HG02943 (cell line): Measurements from ENCODE around the gene RPS19BP1.

Source experiments
- ATAC-seq: cut with Tn5 transposase; IDR thresholded peaks from one replicate; pipeline ENCODE4 v1.9.1; 2021; ENCODE audit warnings: mild to moderate bottlenecking, low read depth, moderate library complexity; ENCODE audit not compliant: unreplicated experiment

RPS19BP1 gene

GRCh38 chr22:39491696-39492095 lies 40.9 kb downstream of the RPS19BP1 start:
- no peak for ATAC-seq

DNA sequence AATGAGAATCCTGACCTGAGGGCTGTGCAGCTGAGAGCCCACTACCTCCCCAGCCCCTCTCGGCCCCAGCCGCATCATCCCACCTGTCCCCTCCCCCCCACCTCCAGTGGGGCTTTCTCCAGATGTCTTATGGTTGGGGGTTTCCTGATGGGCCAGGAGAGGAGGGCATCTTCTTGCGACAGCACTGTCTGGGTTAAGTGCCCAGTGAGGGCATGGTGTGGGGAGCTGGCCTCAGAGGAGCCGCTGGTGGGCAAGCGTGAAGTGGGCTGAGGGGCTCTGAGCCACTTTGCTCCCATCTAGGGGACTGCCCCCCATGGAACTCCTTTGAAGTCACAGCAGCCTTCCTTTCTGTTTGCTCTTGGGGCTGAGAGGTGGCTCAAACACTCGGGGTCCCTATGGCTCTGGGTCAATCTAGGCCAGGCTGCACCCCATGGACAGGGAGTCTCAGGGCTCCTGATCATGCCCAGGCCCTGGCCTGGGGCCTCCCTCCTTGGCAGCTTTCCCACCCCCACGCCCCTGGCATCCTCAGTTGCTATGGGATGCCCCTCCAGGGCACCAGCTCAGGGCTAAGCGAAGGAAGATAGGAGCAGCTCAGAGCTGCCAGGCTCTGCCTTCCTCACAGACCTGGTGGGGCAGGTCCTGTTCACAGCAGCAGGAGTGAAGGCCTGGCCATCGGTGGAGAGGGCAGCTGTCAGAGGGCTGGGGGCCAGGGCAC lies 41.4 kb downstream of the RPS19BP1 start:
- no peak for ATAC-seq

DNA sequence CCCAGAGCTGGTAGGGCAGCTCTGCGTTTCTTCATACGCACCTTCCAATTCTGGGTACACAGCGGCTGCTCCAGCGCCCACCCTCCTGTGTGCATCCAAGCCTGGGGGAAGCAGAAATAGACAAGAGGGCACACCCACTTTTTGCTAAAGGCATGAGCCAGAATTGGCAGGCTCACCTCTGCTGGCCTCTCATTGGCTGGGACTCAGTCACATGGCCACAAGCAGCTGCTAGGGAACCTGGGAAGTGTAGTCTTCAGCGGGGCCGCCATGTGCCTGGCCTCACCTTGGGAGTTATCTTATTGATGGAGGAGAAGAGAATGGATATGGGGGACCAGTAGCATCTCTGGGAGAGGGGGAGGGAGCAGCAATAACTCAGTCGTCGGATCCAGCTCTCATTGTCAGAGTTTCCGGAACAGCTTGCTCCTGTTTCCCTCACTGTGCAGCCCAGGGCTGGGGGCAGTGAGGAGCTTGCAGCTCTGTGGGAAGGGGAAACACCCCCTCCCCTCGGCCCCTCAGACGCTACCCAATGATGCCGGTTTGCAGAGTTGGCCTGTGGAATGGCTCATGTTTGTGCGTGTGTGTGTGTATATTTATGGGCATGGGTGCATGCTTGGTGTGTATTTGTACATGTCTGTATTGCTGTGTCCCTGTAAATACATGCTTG lies 42.3 kb downstream of the RPS19BP1 start:
- ATAC-seq: no peak

GRCh38 chr22:39489094-39490068 lies 43.2 kb downstream of the RPS19BP1 start:
- no peak for ATAC-seq

- no peak for ATAC-seq
These were observed 43.9 kb downstream of the RPS19BP1 start for GRCh38 chr22:39488563-39489083.

DNA sequence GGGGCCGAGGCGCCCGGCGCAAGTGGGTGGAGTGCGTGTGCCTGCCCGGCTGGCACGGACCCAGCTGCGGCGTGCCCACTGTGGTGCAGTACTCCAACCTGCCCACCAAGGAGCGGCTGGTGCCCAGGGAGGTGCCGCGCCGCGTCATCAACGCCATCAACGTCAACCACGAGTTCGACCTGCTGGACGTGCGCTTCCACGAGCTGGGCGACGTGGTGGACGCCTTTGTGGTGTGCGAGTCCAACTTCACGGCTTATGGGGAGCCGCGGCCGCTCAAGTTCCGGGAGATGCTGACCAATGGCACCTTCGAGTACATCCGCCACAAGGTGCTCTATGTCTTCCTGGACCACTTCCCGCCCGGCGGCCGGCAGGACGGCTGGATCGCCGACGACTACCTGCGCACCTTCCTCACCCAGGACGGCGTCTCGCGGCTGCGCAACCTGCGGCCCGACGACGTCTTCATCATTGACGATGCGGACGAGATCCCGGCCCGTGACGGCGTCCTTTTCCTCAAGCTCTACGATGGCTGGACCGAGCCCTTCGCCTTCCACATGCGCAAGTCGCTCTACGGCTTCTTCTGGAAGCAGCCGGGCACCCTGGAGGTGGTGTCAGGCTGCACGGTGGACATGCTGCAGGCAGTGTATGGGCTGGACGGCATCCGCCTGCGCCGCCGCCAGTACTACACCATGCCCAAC lies 44.6 kb downstream of the RPS19BP1 start:
- no peak for ATAC-seq

DNA sequence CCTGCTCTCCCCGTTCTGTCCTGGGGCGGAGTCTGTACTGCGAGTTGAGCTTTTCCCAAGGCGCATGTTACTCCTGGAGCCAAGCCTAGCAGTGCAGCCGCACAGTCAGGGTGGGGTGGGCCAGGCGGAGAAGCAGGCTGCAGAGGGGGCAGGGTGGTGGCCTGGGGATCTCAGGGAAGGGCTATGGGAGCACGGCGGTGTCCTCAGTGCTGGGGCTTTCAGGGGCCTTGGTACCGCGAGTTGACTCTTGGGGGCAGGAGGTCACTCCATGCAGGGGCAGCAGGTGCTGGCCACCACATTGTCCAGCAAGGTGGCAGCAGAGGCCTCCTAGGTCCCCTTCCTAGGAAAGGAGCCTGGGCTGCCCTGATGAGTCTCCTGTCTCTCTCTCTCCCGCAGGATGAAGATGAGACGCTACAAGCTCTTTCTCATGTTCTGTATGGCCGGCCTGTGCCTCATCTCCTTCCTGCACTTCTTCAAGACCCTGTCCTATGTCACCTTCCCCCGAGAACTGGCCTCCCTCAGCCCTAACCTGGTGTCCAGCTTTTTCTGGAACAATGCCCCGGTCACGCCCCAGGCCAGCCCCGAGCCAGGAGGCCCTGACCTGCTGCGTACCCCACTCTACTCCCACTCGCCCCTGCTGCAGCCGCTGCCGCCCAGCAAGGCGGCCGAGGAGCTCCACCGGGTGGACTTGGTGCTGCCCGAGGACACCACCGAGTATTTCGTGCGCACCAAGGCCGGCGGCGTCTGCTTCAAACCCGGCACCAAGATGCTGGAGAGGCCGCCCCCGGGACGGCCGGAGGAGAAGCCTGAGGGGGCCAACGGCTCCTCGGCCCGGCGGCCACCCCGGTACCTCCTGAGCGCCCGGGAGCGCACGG lies 45.4 kb downstream of the RPS19BP1 start:
- no peak for ATAC-seq

- ATAC-seq: no peak
These were observed 49.8 kb downstream of the RPS19BP1 start for GRCh38 chr22:39482768-39483167.

DNA sequence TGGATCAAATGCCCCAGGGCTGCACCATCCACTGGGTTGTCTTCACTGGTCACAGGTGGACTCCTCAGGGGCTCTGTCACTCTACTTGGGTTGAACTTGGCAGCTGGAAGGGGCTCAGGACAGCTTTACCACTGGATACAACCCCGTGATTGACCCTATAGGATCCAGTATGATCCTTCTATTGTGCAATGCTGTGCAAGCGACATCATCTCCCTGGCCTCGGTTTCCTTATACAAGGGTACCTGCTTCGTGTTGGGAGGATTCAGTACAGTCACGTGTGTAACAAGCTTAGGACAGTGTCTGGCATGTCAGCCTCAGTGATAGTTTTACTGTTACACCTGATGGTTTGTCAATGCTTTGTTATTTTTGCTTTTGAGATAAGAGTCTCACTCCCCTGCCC lies 51.0 kb downstream of the RPS19BP1 start:
- no peak for ATAC-seq

GRCh38 chr22:39481054-39481453 lies 51.5 kb downstream of the RPS19BP1 start:
- ATAC-seq: no peak

DNA sequence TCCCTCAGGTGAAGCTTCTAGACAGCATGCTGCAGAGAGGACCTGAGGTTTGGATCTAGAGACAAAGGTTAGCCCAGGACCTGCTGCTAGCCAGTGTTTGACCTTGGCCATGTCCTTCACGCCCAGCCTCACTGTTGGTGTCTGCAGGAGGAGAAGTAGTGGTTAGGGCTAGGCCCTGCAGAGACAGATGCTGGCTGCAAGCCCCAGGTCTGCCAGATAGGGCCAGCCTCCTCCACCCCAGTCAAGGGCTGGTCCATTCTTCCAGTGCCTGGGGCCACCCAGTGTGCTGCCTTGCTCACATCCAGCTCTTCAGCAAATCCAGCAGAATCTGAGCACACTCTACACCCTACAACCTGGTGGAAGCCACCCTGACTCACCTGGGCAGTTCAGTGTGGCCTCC lies 52.0 kb downstream of the RPS19BP1 start:
- ATAC-seq: no peak

DNA sequence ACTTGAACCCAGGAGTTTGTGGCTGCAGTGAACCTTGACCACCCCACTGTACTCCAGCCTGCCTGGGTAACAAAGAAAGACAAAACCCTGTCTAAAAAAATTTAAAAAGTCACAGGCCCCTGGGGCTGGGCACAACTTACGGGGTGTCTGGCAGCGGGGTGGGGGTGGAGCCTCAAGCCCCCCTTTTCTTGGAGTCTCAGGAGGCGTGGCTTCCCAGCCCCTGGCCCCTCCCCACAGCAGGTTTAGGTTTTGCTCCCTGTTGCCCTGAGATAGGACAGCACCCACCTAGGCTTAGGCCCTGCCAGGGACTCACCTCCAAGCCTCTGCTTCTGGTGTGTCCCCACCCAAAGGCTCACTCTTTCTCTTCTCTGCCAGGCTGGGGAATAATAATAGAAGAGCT lies 53.3 kb downstream of the RPS19BP1 start:
- no peak for ATAC-seq
